Measurements from ENCODE around the gene MICAL3. TPM values are rescaled to one million over a fixed set of nuclear protein-coding genes. Genes with fewer than 3 reads are reported as not detected.

Gene MICAL3
- total RNA-seq, 1 donor from 2014 or later: 47.5 TPM

DNA sequence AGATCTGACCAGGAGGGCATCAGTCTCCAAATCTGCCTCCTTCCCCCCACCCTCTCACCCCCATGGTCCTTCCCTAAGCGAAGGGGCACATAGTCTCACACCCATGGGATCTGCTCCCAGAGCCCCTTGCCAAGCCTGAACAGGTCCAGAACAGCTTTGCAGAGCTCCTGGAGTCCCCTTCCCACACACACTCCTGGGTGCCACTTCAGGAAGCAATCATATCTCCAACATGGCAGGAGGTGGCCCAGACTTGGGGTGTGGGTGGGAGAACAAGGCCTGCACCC is 63.0 kb downstream of the MICAL3 start:
- TF ChIP-seq, protein P1, sequence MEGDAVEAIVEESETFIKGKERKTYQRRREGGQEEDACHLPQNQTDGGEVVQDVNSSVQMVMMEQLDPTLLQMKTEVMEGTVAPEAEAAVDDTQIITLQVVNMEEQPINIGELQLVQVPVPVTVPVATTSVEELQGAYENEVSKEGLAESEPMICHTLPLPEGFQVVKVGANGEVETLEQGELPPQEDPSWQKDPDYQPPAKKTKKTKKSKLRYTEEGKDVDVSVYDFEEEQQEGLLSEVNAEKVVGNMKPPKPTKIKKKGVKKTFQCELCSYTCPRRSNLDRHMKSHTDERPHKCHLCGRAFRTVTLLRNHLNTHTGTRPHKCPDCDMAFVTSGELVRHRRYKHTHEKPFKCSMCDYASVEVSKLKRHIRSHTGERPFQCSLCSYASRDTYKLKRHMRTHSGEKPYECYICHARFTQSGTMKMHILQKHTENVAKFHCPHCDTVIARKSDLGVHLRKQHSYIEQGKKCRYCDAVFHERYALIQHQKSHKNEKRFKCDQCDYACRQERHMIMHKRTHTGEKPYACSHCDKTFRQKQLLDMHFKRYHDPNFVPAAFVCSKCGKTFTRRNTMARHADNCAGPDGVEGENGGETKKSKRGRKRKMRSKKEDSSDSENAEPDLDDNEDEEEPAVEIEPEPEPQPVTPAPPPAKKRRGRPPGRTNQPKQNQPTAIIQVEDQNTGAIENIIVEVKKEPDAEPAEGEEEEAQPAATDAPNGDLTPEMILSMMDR (conservative IDR thresholded peaks at IDR 0.05; ENCODE audit: low read depth, low read length): no peak
- DNase-seq (ENCODE audit: low read depth): no peak
- no peak overlapping the region for H3K4me3 ChIP-seq (ENCODE audit: low read depth, low read length)

DNA sequence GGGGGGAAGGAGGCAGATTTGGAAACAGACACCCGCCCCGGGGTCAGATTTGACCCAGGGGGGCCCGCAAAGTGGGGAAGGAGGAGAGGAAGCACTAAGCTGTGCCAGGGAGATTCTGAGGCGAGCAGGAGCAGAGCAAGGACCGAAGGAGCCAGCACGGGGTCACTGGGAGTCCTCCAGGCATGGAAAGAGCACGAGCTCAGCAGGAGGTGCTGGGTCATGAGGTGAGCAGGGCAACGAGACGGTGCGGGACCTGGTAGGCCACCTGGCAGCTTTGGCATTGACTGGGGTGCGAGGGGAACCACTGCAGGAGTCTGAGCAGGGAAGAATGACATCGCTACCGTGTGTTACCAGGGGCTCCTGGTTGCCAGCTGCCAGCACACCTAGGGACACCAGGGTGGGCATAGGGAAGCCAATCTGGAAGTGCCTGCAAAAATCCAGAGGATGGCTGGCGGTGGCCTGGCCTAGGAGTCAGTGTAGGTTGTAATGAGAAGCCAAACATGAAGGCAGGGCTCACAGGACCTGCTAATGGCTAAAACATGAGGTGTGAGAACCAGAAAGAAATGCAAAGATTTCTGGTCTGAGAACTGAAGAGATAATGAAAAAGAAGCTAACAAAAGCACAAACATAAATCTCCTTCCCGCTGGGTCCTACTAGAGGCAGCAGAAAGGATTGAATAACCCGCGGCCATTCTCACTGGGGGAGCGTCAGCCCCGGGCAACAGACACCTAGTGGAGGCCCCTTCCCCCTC is 63.5 kb downstream of the MICAL3 start:
- DNase-seq (ENCODE audit: low read depth): no peak
- no peak overlapping the region for H3K4me3 ChIP-seq (ENCODE audit: low read depth, low read length)
- TF ChIP-seq, protein P1 (conservative IDR thresholded peaks at IDR 0.05; ENCODE audit: low read depth, low read length): no peak

DNA sequence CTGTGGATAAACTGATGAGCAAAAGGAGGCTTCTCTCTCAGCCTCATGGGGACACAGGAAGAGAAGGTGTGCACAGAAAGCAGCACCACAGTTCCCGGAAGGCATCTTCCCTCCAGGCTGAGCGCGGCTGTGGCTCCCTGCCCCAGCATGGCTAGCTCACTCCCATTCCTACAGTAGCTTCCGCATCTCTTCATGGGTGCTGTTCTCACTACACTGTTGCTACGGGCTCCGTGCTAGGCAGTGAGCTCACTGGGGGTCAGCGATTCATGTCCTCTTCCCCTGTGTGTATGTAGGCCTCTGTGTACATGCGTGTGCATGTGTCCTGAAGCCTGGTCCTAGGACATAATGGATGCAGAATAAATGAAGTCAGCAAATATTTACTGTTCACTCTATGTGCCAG is 64.3 kb downstream of the MICAL3 start:
- H3K4me3 ChIP-seq (ENCODE audit: low read depth, low read length): no peak overlapping the region
- TF ChIP-seq, protein P1 (conservative IDR thresholded peaks at IDR 0.05; ENCODE audit: low read depth, low read length): no peak
- no peak for DNase-seq (ENCODE audit: low read depth)

DNA sequence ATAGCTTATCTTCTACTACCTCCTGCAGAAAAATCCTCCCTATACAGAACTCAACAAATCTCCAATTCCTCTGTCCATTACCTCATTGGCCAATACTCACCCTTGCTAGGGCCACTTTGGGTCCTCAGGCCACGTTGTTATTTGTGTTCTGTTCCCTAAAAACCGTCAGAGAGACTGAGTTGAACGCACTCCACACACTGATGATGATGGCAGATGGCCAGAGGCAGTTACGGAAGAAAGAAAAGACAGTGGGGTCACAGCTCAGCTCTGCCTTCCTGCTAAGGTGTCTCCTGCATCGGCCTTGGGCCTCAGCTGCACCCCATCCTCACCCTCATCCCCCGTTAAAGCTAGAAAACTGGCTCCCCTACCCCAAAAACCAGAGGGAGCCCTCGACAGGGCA is 66.2 kb downstream of the MICAL3 start:
- no peak overlapping the region for H3K4me3 ChIP-seq (ENCODE audit: low read depth, low read length)
- DNase-seq (ENCODE audit: low read depth): no peak
- TF ChIP-seq, protein P1 (conservative IDR thresholded peaks at IDR 0.05; ENCODE audit: low read depth, low read length): no peak

DNA sequence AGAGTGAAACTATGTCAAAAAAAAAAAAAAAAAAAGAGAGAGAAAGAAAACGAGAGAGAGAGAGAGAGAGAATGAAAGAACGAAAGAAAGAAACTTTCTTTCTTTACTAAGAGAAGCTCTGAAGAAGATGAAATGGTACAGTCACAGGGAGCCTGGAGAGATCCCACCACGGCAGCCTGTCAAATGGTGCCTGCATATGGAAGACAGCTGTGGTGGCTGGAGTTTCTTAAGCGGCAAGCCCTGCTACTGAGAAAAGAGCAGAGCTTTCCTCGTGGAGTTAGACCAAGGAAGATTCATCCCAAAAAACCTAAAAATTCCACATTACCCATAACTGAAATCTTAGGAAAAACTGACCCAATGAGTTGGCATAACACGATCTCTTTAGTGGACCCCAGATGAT is 66.7 kb downstream of the MICAL3 start:
- no peak for DNase-seq (ENCODE audit: low read depth)
- no peak overlapping the region for H3K4me3 ChIP-seq (ENCODE audit: low read depth, low read length)
- TF ChIP-seq, protein P1 (conservative IDR thresholded peaks at IDR 0.05; ENCODE audit: low read depth, low read length): no peak

DNA sequence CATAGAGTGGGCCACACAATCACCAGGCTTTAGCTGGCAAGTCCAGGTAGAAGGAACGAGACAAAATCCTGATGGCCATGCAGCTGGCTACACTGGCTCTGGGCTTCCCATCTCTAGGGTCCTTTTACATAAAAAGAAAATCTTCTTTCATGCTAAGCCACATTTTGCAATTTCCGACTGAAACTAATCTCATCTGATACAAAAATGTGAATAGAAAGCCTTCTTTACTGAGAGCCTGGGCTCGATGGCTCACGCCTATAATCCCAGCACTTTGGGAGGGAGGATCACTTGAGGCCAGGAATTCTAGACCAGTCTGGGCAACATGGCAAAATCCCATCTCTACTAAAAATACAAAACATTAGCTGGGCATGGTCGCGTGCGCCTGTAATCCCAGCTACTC is 67.2 kb downstream of the MICAL3 start:
- TF ChIP-seq, protein P1 (conservative IDR thresholded peaks at IDR 0.05; ENCODE audit: low read depth, low read length): no peak
- no peak overlapping the region for H3K4me3 ChIP-seq (ENCODE audit: low read depth, low read length)
- no peak for DNase-seq (ENCODE audit: low read depth)

DNA sequence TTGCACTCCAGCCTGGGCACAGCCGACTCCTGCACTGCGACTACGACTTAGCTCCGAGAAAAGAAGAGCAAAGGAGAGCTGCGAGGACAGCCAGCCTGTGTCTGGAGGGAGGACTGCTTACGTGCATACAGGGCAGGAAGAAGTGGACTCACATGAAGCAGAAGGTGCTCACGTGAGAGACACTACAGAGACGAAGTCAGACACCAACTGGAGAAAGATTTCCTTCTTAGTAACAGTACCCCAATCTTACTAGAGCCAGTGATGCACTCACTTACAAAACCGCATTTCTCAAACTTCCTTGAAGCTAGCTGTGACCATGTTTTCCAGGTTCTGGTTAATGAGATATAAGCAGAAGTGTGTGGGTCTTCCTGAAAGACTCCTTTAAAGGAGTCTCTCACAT is 67.7 kb downstream of the MICAL3 start:
- no peak overlapping the region for H3K4me3 ChIP-seq (ENCODE audit: low read depth, low read length)
- DNase-seq (ENCODE audit: low read depth): no peak
- TF ChIP-seq, protein P1 (conservative IDR thresholded peaks at IDR 0.05; ENCODE audit: low read depth, low read length): no peak
